ENCODE measurements around the gene NDUFS5.

DNA sequence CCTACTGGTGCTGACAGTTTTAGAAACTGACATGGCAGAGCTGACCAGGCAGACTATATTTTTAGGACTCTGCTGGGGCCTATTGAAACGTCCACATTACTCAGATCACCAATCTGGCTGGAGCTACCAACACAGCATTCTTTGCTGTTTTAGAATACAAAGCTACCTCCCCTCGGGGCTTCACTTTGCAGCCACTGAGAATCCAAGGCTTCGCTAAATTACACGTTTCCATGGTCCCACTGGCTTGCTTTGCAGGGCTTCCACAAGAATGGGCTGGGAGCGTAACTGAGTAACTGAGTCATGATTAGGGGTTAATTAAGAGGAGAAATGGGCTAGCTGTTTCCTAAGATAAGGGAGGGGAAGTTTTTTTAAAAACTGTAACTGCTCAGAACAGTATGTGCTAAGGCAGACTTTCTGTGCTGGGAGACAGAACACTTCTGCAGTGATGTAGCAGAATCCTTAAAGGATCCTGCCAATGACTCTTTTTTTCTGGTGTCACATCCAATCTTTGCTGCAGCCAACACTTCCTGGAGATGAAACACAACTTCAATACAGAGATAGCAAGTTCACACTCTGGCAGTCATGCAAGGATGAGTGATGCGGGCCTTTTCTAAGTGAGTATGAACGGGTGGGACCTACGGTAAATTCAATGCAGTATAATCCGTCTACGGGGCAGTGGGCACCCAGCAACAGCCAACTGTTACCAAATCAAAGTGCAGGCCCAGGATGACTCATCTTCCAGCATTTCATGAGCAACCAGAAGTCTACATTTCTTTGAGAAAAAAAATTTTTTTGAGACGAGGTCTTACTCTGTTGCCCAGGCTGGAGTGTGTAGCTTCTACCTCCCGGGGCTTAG, 21.5 kb downstream of the NDUFS5 start:
- TF ChIP-seq, protein P1, sequence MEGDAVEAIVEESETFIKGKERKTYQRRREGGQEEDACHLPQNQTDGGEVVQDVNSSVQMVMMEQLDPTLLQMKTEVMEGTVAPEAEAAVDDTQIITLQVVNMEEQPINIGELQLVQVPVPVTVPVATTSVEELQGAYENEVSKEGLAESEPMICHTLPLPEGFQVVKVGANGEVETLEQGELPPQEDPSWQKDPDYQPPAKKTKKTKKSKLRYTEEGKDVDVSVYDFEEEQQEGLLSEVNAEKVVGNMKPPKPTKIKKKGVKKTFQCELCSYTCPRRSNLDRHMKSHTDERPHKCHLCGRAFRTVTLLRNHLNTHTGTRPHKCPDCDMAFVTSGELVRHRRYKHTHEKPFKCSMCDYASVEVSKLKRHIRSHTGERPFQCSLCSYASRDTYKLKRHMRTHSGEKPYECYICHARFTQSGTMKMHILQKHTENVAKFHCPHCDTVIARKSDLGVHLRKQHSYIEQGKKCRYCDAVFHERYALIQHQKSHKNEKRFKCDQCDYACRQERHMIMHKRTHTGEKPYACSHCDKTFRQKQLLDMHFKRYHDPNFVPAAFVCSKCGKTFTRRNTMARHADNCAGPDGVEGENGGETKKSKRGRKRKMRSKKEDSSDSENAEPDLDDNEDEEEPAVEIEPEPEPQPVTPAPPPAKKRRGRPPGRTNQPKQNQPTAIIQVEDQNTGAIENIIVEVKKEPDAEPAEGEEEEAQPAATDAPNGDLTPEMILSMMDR (IDR thresholded peaks at IDR 0.05), result no peak
- no peak for TF ChIP-seq ZFX (IDR thresholded peaks at IDR 0.05; ENCODE audit: borderline replicate concordance)
